BJ (cell line): ENCODE data around the gene DHODH. TPM values are rescaled to one million over a fixed set of nuclear protein-coding genes. Genes with fewer than 3 reads are reported as not detected.

Experiments used
- CTCF ChIA-PET: fragments of 350-600 bp; formaldehyde crosslinking; extraction: SDS; loops from one replicate; lab custom pipeline; 2021; ENCODE audit warnings: antibody characterized with exemption, inconsistent platforms; lab: Yijun Ruan, JAX
- POLR2A ChIA-PET: fragments of 300-600 bp; sonication (Branson Sonifier 250); formaldehyde crosslinking; extraction: SDS; loops from one replicate; lab custom pipeline; 2021; ENCODE audit warnings: antibody characterized with exemption; lab: Charles Lee
- DNase-seq: peaks from one replicate; pipeline ENCODE4 v3.0.0-alpha.2; 2011; ENCODE audit warnings: low read depth
- H3K27me3 ChIP-seq: 2 replicates; pipeline ENCODE4 v1.6.0; 2011; ENCODE audit warnings: low read length; ENCODE audit not compliant: control insufficient read depth, insufficient read depth
- H3K36me3 ChIP-seq: 2 replicates; pipeline ENCODE4 v1.5.1; 2011; ENCODE audit warnings: low read length; ENCODE audit not compliant: control insufficient read depth, insufficient read depth
- H3K4me3 ChIP-seq: 2 replicates; pipeline ENCODE4 v1.5.1; 2011; ENCODE audit warnings: low read depth, mild to moderate bottlenecking, control low read depth, low read length
- polyA plus RNA-seq: library from polyadenylated mRNA; depleted of rRNA; stranded (reverse); fragments of >200 nt; gene quantifications from 2 replicates; pipeline ENCODE4 v1.2.3, GENCODE V29; 2011
- TF ChIP-seq, protein P1 (sequence below): IDR thresholded peaks from 2 replicates; pipeline ENCODE4 v1.5.1; 2011; ENCODE audit warnings: low read depth, mild to moderate bottlenecking, control low read depth, inconsistent platforms, low read length, moderate library complexity; ENCODE audit not compliant: insufficient read depth

DHODH gene
- polyA plus RNA-seq, 1 experiment, result 2.7 TPM

- ChIA-PET CTCF (no interaction called here), POLR2A (no interaction called here)
- Histone ChIP-seq H3K36me3 (no peaks in the 10 kb centered on the region), H3K4me3 (no peak overlapping the region), H3K27me3 (no peaks in the 10 kb centered on the region)
- TF ChIP-seq, protein P1, sequence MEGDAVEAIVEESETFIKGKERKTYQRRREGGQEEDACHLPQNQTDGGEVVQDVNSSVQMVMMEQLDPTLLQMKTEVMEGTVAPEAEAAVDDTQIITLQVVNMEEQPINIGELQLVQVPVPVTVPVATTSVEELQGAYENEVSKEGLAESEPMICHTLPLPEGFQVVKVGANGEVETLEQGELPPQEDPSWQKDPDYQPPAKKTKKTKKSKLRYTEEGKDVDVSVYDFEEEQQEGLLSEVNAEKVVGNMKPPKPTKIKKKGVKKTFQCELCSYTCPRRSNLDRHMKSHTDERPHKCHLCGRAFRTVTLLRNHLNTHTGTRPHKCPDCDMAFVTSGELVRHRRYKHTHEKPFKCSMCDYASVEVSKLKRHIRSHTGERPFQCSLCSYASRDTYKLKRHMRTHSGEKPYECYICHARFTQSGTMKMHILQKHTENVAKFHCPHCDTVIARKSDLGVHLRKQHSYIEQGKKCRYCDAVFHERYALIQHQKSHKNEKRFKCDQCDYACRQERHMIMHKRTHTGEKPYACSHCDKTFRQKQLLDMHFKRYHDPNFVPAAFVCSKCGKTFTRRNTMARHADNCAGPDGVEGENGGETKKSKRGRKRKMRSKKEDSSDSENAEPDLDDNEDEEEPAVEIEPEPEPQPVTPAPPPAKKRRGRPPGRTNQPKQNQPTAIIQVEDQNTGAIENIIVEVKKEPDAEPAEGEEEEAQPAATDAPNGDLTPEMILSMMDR, result no peak
- DNase-seq, result no peak
Observed at GRCh38 chr16:72060405-72060804, 51.9 kb downstream of the DHODH start.

DNA sequence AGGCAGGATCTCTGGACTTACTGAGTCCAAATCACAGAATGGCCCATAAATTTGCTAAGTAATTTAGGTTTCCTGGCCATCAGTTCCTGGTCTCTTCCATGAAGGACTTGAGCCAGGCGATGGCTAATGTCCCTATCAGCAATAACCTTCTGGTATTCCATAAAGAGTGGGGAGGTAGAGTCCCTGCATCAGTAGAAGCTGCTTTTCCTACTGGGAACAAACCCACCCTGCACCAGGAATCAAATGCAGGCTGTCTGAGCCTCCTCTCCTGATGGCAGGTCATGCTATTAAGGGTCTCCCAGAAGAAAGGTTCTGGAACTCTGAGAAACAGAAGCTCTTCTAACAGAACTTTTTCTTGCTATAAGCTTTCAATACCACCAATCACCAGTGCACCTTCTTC is 53.0 kb downstream of the DHODH start:
- POLR2A ChIA-PET, result no interaction called here
- Histone ChIP-seq H3K27me3 (no peaks in the 10 kb centered on the region), H3K36me3 (no peaks in the 10 kb centered on the region), H3K4me3 (no peak overlapping the region)
- no peak for DNase-seq
- CTCF ChIA-PET, result no interaction called here
- TF ChIP-seq, protein P1, result no peak

- POLR2A ChIA-PET, result no interaction called here
- H3K4me3 ChIP-seq, result no peak overlapping the region
- CTCF ChIA-PET, result interaction anchor here (0.6 kb wide), 1 partner anchor 402 kb away, joined by 4 read pairs; no protein-coding TSS in a partner anchor
- no peak for DNase-seq
- no peaks in the 10 kb centered on the region for H3K36me3 ChIP-seq
- no peaks in the 10 kb centered on the region for H3K27me3 ChIP-seq
- TF ChIP-seq, protein P1, result no peak
Observed at GRCh38 chr16:72064361-72064894, 55.9 kb downstream of the DHODH start.

DNA sequence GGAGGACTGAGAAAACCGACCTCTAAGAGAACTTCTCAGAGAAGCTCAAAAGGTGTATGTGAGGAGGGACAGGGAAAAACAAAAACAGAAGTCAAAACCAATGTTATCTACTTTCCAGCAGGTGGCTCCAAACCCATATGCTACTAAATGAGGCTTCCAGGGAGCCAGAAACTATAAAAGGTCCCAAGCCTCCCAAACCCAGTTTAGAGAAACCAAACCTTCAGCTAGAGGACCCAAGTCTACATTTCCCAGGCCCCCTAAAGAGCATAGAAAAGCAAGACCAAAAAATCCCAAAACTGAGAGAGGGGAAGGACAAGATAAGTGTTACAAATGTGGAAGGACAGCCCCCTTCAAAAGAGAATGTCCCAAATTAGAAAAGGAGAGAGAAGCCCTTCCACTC is 58.2 kb downstream of the DHODH start:
- no peak overlapping the region for H3K4me3 ChIP-seq
- CTCF ChIA-PET, result interaction anchor here (0.8 to 2.1 kb wide), 10 partner anchors 11 to 1888 kb away, joined by 3 to 10 read pairs (median 4); partner anchors contain the start of genes DHX38, HP and TXNL4B
- POLR2A ChIA-PET, result no interaction called here
- H3K27me3 ChIP-seq, result no peaks in the 10 kb centered on the region
- no peaks in the 10 kb centered on the region for H3K36me3 ChIP-seq
- no peak for DNase-seq
- TF ChIP-seq, protein P1, result peak; percentile 71

GRCh38 chr16:72068930-72069329 is 60.4 kb downstream of the DHODH start:
- Histone ChIP-seq H3K27me3 (no peaks in the 10 kb centered on the region), H3K36me3 (no peaks in the 10 kb centered on the region), H3K4me3 (no peak overlapping the region)
- TF ChIP-seq, protein P1, result no peak
- CTCF ChIA-PET, result interaction anchor here (0.9 kb wide), 1 partner anchor 20 kb away, joined by 3 read pairs; no protein-coding TSS in a partner anchor
- DNase-seq, result no peak
- POLR2A ChIA-PET, result no interaction called here
